GM12878 (cell line): ENCODE results near the gene CASP3. TPM values are rescaled to one million over a fixed set of nuclear protein-coding genes. Genes with fewer than 3 reads are reported as not detected.

Source experiments
- ATAC-seq: fragments of 200-7000 bp; cut with Tn5 transposase; 3 replicates; pipeline ENCODE4 v1.9.1; 2020; ENCODE audit warnings: mild to moderate bottlenecking, moderate library complexity
- BruUV-seq: library from RNA; stranded (reverse); fragments of 400-500 nt; replicated peaks from 2 replicates; lab custom pipeline; 2021; lab: Mats Ljungman, UMichigan
- CTCF ChIA-PET: fragments of 300-600 bp; sonication (Branson Sonifier 250); formaldehyde crosslinking; extraction: SDS; loops from one replicate; lab custom pipeline; 2021; ENCODE audit warnings: inconsistent platforms; lab: Yijun Ruan, JAX
- POLR2A ChIA-PET: fragments of 350-600 bp; formaldehyde crosslinking; extraction: SDS; loops from one replicate; lab custom pipeline; 2021; ENCODE audit warnings: inconsistent platforms; lab: Charles Lee
- RAD21 ChIA-PET: fragments of 300-600 bp; sonication (Branson Sonifier 250); formaldehyde crosslinking; loops from one replicate; lab custom pipeline; 2023; ENCODE audit warnings: antibody characterized with exemption; ENCODE audit not compliant: unreplicated experiment; lab: Charles Lee
- SMC1A ChIA-PET: fragments of 300-600 bp; sonication (Branson Sonifier 250); formaldehyde crosslinking; loops from one replicate; lab custom pipeline; 2023; ENCODE audit not compliant: unreplicated experiment, uncharacterized antibody; lab: Charles Lee
- DNase-seq: peaks from one replicate; pipeline ENCODE4 v3.0.0-alpha.2; 2011; ENCODE audit warnings: low read depth, low spot score
- FAIRE-seq: peaks from 3 replicates; lab custom pipeline; 2011; peaks lifted over from hg19 to GRCh38; lab: Jason Lieb, UNC
- H2AFZ ChIP-seq: 2 replicates; pipeline ENCODE4 v1.6.0; 2011; ENCODE audit warnings: low read depth, low read length, control low read depth; ENCODE audit not compliant: control insufficient read depth
- H3K27ac ChIP-seq: 2 replicates; pipeline ENCODE4 v1.5.1; 2011; ENCODE audit warnings: control low read depth; ENCODE audit not compliant: control insufficient read depth, insufficient read depth
- H3K27me3 ChIP-seq, 2 experiments: replicated peaks in 1 of 2; 2 replicates each; pipeline versions ENCODE4 v1.6.0 to v1.6.1; 2011; ENCODE audit warnings: low read length in 1 of 2; ENCODE audit not compliant: control insufficient read depth in 2 of 2, insufficient read depth in 2 of 2
- H3K36me3 ChIP-seq, 2 experiments: 2 replicates each; pipeline ENCODE4 v1.5.1; 2011; ENCODE audit warnings: low read length in 1 of 2; ENCODE audit not compliant: control insufficient read depth in 2 of 2, insufficient read depth in 2 of 2
- H3K4me1 ChIP-seq: 2 replicates; pipeline ENCODE4 v1.6.1; 2011; ENCODE audit warnings: mild to moderate bottlenecking, low read length, moderate library complexity, mixed read lengths; ENCODE audit not compliant: control insufficient read depth, insufficient read depth
- H3K4me2 ChIP-seq: 2 replicates; pipeline ENCODE4 v1.6.0; 2011; ENCODE audit warnings: control low read depth; ENCODE audit not compliant: control insufficient read depth, insufficient read depth
- H3K4me3 ChIP-seq: fragments of 200-600 bp; sonication (generic); 2 replicates; pipeline ENCODE4 v1.5.1; 2016
- H3K79me2 ChIP-seq: 2 replicates; pipeline ENCODE4 v1.6.0; 2011; ENCODE audit warnings: low read length; ENCODE audit not compliant: control insufficient read depth, insufficient read depth
- H3K9ac ChIP-seq: 2 replicates; pipeline ENCODE4 v1.8.0; 2011; ENCODE audit warnings: low read length, control low read depth, mixed read lengths; ENCODE audit not compliant: control insufficient read depth, insufficient read depth
- H3K9me3 ChIP-seq: replicated peaks from 3 replicates; pipeline ENCODE4 v1.5.1; 2011; ENCODE audit warnings: mild to moderate bottlenecking, low read length; ENCODE audit not compliant: control insufficient read depth, insufficient read depth
- H4K20me1 ChIP-seq: 2 replicates; pipeline ENCODE4 v1.6.0; 2011; ENCODE audit not compliant: control insufficient read depth, insufficient read depth
- CREM ChIP-seq: IDR thresholded peaks from 2 replicates; pipeline ENCODE4 v1.6.1; 2014; ENCODE audit warnings: antibody characterized with exemption, low read depth
- SMARCA5 ChIP-seq: fragments of 450-650 bp; IDR thresholded peaks from 2 replicates; pipeline ENCODE4 v1.6.1; 2017; ENCODE audit warnings: mild to moderate bottlenecking
- SREBF1 ChIP-seq: IDR thresholded peaks from 2 replicates; pipeline ENCODE4 v1.6.1; 2012; ENCODE audit warnings: mild to moderate bottlenecking, low read length
- WGBS: methylation state at CpG from one replicate; pipeline ENCODE4 v1.1.6; 2016; ENCODE audit warnings: low lambda C conversion rate; ENCODE audit not compliant: insufficient replicate concordance, insufficient coverage; ENCODE audit errors: missing lambda C conversion rate; 5-methylcytosine and 5-hydroxymethylcytosine counted together
- in situ Hi-C: fragments of 300-500 bp; cut with MboI; formaldehyde crosslinking; loops from 9 replicates; pipeline ENCODE4 v1.14.3; 2018; ENCODE audit warnings: mixed read lengths
- intact Hi-C: fragments of 100-400 bp; cut with micrococcal nuclease; formaldehyde crosslinking; loops from one replicate; pipeline ENCODE4 v1.14.2; 2022; ENCODE audit not compliant: unreplicated experiment
- polyA plus RNA-seq, 11 experiments: library from polyadenylated mRNA; depleted of rRNA in 4 of 11; unstranded in 6 of 11; stranded (reverse) in 5 of 11; fragments of >200 nt; fragmentation: Nextera tagmentation in 4 of 11; fragmentation: Illumina TruSeq in 1 of 11; extraction: Ambion mirVana in 4 of 11; extraction: Trizol in 1 of 11; gene quantifications; 1 replicate in 1 of 11; 2 replicates in 10 of 11; pipeline versions ENCODE4 v1.2.1 to v1.2.3, GENCODE V29; 2011 to 2016; ENCODE audit warnings: inconsistent platforms in 2 of 11, missing spikeins in 2 of 11, low read depth in 1 of 11
- total RNA-seq, 4 experiments: library from RNA; depleted of rRNA in 3 of 4; stranded (reverse); fragments of >200 nt in 3 of 4; fragmentation: Illumina TruSeq in 1 of 4; extraction: Trizol in 1 of 4; gene quantifications; 2 replicates each; pipeline versions ENCODE4 v1.2.1 to v1.2.3, GENCODE V29; 2013 to 2021
- TF ChIP-seq, protein P1 (sequence below): fragments of 150-350 bp; IDR thresholded peaks from 2 replicates; pipeline ENCODE4 v1.6.1; 2016; ENCODE audit warnings: low read depth, low read length
- TF ChIP-seq, protein P2 (sequence below): fragments of 450-650 bp; IDR thresholded peaks from 2 replicates; pipeline ENCODE4 v1.6.1; 2016; ENCODE audit warnings: mild to moderate bottlenecking, moderate library complexity, borderline replicate concordance

The CASP3 gene
- total and polyA plus RNA-seq, 10 of the 15 experiments (the other 5 are each of a cell fraction or from before 2014, with no cell fraction given): 50.0 to 194 (median 74.4) TPM

DNA sequence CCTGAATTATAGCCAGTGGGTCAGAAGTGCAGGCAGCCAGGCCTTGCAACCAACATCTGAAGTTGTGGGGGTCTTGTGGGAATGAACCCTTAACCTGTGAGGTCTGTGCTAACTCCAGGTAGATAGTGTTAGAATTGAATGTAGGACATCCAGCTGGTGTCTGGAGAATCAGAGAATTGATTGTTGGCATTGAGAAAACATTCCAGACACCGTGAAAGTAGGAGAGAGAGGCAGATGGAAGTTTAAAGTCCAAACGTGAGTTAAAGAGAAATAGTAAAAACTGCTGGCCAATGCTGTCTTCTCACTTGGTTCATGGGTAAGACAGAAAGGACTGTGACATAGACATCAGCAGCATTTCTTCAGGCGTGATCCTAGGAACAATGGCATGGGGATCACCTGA is 27.7 kb downstream of the CASP3 start:
- Histone ChIP-seq H3K79me2 (no peaks in the 10 kb centered on the region), H3K27ac (no peak overlapping the region), H2AFZ (no peak overlapping the region), H3K36me3 (peaks cover 0 to 5% of the 10 kb centered on the region in 2 experiments; a peak in 2 of 4 replicates), H3K9ac (no peak overlapping the region), H3K4me1 (peaks cover 7% of the 10 kb centered on the region), H3K4me2 (no peak overlapping the region), H4K20me1 (no peaks in the 10 kb centered on the region), H3K9me3 (no peaks in the 10 kb centered on the region), H3K27me3 (no peaks in the 10 kb centered on the region), H3K4me3 (no peak overlapping the region)
- intact Hi-C loops: no loop called here
- BruUV-seq: no TSS peak
- SMC1A ChIA-PET: interaction anchor here (1.2 kb wide), 1 partner anchor 37 kb away, joined by 3 read pairs; no protein-coding TSS in a partner anchor
- RAD21 ChIA-PET: no interaction called here
- in situ Hi-C loops: no loop called here
- POLR2A ChIA-PET: no interaction called here
- TF ChIP-seq SREBF1 (no peak), CREM (no peak), SMARCA5 (no peak)
- TF ChIP-seq, protein P1, sequence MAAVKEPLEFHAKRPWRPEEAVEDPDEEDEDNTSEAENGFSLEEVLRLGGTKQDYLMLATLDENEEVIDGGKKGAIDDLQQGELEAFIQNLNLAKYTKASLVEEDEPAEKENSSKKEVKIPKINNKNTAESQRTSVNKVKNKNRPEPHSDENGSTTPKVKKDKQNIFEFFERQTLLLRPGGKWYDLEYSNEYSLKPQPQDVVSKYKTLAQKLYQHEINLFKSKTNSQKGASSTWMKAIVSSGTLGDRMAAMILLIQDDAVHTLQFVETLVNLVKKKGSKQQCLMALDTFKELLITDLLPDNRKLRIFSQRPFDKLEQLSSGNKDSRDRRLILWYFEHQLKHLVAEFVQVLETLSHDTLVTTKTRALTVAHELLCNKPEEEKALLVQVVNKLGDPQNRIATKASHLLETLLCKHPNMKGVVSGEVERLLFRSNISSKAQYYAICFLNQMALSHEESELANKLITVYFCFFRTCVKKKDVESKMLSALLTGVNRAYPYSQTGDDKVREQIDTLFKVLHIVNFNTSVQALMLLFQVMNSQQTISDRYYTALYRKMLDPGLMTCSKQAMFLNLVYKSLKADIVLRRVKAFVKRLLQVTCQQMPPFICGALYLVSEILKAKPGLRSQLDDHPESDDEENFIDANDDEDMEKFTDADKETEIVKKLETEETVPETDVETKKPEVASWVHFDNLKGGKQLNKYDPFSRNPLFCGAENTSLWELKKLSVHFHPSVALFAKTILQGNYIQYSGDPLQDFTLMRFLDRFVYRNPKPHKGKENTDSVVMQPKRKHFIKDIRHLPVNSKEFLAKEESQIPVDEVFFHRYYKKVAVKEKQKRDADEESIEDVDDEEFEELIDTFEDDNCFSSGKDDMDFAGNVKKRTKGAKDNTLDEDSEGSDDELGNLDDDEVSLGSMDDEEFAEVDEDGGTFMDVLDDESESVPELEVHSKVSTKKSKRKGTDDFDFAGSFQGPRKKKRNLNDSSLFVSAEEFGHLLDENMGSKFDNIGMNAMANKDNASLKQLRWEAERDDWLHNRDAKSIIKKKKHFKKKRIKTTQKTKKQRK: no peak
- TF ChIP-seq, protein P2, sequence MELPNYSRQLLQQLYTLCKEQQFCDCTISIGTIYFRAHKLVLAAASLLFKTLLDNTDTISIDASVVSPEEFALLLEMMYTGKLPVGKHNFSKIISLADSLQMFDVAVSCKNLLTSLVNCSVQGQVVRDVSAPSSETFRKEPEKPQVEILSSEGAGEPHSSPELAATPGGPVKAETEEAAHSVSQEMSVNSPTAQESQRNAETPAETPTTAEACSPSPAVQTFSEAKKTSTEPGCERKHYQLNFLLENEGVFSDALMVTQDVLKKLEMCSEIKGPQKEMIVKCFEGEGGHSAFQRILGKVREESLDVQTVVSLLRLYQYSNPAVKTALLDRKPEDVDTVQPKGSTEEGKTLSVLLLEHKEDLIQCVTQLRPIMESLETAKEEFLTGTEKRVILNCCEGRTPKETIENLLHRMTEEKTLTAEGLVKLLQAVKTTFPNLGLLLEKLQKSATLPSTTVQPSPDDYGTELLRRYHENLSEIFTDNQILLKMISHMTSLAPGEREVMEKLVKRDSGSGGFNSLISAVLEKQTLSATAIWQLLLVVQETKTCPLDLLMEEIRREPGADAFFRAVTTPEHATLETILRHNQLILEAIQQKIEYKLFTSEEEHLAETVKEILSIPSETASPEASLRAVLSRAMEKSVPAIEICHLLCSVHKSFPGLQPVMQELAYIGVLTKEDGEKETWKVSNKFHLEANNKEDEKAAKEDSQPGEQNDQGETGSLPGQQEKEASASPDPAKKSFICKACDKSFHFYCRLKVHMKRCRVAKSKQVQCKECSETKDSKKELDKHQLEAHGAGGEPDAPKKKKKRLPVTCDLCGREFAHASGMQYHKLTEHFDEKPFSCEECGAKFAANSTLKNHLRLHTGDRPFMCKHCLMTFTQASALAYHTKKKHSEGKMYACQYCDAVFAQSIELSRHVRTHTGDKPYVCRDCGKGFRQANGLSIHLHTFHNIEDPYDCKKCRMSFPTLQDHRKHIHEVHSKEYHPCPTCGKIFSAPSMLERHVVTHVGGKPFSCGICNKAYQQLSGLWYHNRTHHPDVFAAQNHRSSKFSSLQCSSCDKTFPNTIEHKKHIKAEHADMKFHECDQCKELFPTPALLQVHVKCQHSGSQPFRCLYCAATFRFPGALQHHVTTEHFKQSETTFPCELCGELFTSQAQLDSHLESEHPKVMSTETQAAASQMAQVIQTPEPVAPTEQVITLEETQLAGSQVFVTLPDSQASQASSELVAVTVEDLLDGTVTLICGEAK: no peak
- WGBS: 81% methylated on average over 3 of the region's 3 CpGs
- CTCF ChIA-PET: no interaction called here
- no peak for FAIRE-seq
- ATAC-seq: no peak
- DNase-seq: no peak
